Stimulated activated CD4-positive, alpha-beta T cell treated with anti-CD3 and anti-CD28 coated beads, Interleukin-12 subunit alpha, Interleukin-12 subunit beta, amount 100 ng/mL, for 48 hours (primary cell): ENCODE measurements around the gene TLCD3B.

ENCODE experiments used
- DNase-seq, 3 donors: peaks; one replicate each; pipeline ENCODE4 v3.0.0-alpha.2; 2020; ENCODE audit warnings: low read depth in 2 of 3, low spot score in 1 of 3

Gene TLCD3B

GRCh38 chr16:29991571-29991904 lies 39.5 kb downstream of the TLCD3B start:
- DNase-seq: no peak

- DNase-seq: no peak
These were observed 40.0 kb downstream of the TLCD3B start for GRCh38 chr16:29990883-29991570.

GRCh38 chr16:29990034-29990433 lies 41.0 kb downstream of the TLCD3B start:
- DNase-seq: no peak

- DNase-seq: no peak
These were observed 41.8 kb downstream of the TLCD3B start for GRCh38 chr16:29989111-29989858.

GRCh38 chr16:29988346-29989075 lies 42.6 kb downstream of the TLCD3B start:
- no peak for DNase-seq

- DNase-seq: no peak
These were observed 43.5 kb downstream of the TLCD3B start for GRCh38 chr16:29987371-29988085.

GRCh38 chr16:29986931-29987330 lies 44.1 kb downstream of the TLCD3B start:
- no peak for DNase-seq

- no peak for DNase-seq
These were observed 44.8 kb downstream of the TLCD3B start for GRCh38 chr16:29986231-29986630.

- DNase-seq: no peak
These were observed 45.7 kb downstream of the TLCD3B start for GRCh38 chr16:29985271-29985811.

GRCh38 chr16:29984764-29985147 lies 46.3 kb downstream of the TLCD3B start:
- DNase-seq: no peak

GRCh38 chr16:29984137-29984763 lies 46.8 kb downstream of the TLCD3B start:
- DNase-seq: no peak

GRCh38 chr16:29983420-29984136 lies 47.5 kb downstream of the TLCD3B start:
- no peak for DNase-seq

GRCh38 chr16:29982560-29983419 lies 48.3 kb downstream of the TLCD3B start:
- DNase-seq: no peak

GRCh38 chr16:29978564-29979270 lies 52.4 kb downstream of the TLCD3B start:
- DNase-seq: no peak

- no peak for DNase-seq
These were observed 53.0 kb downstream of the TLCD3B start for GRCh38 chr16:29978081-29978480.

GRCh38 chr16:29977063-29977825 lies 53.8 kb downstream of the TLCD3B start:
- no peak for DNase-seq

GRCh38 chr16:29975811-29976511 lies 55.1 kb downstream of the TLCD3B start:
- DNase-seq: no peak
